Endodermal cell (in vitro differentiated cells): ENCODE measurements around the gene RORB. TPM values are rescaled to one million over a fixed set of nuclear protein-coding genes. Genes with fewer than 3 reads are reported as not detected.

Experiments
- DNase-seq: peaks from one replicate; pipeline ENCODE4 v3.0.0-alpha.2; 2017
- H3K27ac ChIP-seq: 2 replicates; pipeline ENCODE4 v1.5.1; 2013; ENCODE audit warnings: mild to moderate bottlenecking, low read depth, low read length, moderate library complexity
- H3K27me3 ChIP-seq: 2 replicates; pipeline ENCODE4 v1.6.1; 2013; ENCODE audit warnings: mild to moderate bottlenecking, low read length, moderate library complexity; ENCODE audit not compliant: insufficient read depth, control insufficient read depth, poor library complexity, severe bottlenecking
- H3K36me3 ChIP-seq: 2 replicates; pipeline ENCODE4 v1.7.0; 2013; ENCODE audit warnings: mild to moderate bottlenecking, low read length, moderate library complexity; ENCODE audit not compliant: control insufficient read depth, insufficient read depth
- H3K4me1 ChIP-seq: one replicate; pipeline ENCODE4 v1.7.0; 2013; ENCODE audit warnings: low read length; ENCODE audit not compliant: control insufficient read depth, insufficient read depth
- H3K4me3 ChIP-seq: 2 replicates; pipeline ENCODE4 v1.5.1; 2013; ENCODE audit warnings: mild to moderate bottlenecking, low read length, moderate library complexity
- H3K9ac ChIP-seq: 2 replicates; pipeline ENCODE4 v1.6.1; 2013; ENCODE audit warnings: mild to moderate bottlenecking, low read length, moderate library complexity; ENCODE audit not compliant: poor library complexity, severe bottlenecking; ENCODE audit errors: extremely low read depth
- H3K9me3 ChIP-seq: 2 replicates; pipeline ENCODE4 v1.6.1; 2013; ENCODE audit warnings: mild to moderate bottlenecking, low read length, moderate library complexity; ENCODE audit not compliant: control insufficient read depth
- H3K27ac Mint-ChIP-seq: 2 replicates; pipeline ENCODE4 v1.8.0; 2020; ENCODE audit warnings: mixed read lengths
- H3K27me3 Mint-ChIP-seq: 2 replicates; pipeline ENCODE4 v1.8.0; 2021; ENCODE audit warnings: mild to moderate bottlenecking, mixed read lengths; ENCODE audit not compliant: insufficient read depth
- H3K36me3 Mint-ChIP-seq: 2 replicates; pipeline ENCODE4 v1.8.0; 2020; ENCODE audit warnings: low read depth, mixed read lengths
- H3K4me1 Mint-ChIP-seq: 2 replicates; pipeline ENCODE4 v1.8.0; 2020; ENCODE audit warnings: mixed read lengths
- H3K4me3 Mint-ChIP-seq: 2 replicates; pipeline ENCODE4 v1.8.0; 2020; ENCODE audit warnings: mild to moderate bottlenecking, moderate library complexity, mixed read lengths
- H3K9me3 Mint-ChIP-seq: 2 replicates; pipeline ENCODE4 v1.8.0; 2020; ENCODE audit warnings: mild to moderate bottlenecking, mixed read lengths
- WGBS, 2 experiments: methylation state at CpG; one replicate each; pipeline versions ENCODE4 v1.1.5 to v1.1.7; 2013; ENCODE audit warnings: missing lambda C conversion rate in 2 of 2, mixed read lengths in 1 of 2; ENCODE audit not compliant: insufficient coverage in 1 of 2, insufficient read length in 1 of 2; 5-methylcytosine and 5-hydroxymethylcytosine counted together
- total RNA-seq, 2 donors: library from RNA; stranded (reverse); fragmentation: NEBNext Ultra II Directional in 1 of 2; extraction: Animal tissue kit (Norgen Biotek cat#: 25700) in 1 of 2; gene quantifications; 2 replicates in 1 of 2; 3 replicates in 1 of 2; pipeline ENCODE4 v1.2.1, GENCODE V29; 2021
- TF ChIP-seq, protein P1 (sequence below): fragments of 200-600 bp; sonication (generic); conservative IDR thresholded peaks from 2 replicates; pipeline ENCODE4 v1.5.0; 2021; ENCODE audit warnings: antibody characterized with exemption, mild to moderate bottlenecking

The RORB gene
- total RNA-seq, 2 donors from 2014 or later = 0.18 to 0.88 TPM

DNA sequence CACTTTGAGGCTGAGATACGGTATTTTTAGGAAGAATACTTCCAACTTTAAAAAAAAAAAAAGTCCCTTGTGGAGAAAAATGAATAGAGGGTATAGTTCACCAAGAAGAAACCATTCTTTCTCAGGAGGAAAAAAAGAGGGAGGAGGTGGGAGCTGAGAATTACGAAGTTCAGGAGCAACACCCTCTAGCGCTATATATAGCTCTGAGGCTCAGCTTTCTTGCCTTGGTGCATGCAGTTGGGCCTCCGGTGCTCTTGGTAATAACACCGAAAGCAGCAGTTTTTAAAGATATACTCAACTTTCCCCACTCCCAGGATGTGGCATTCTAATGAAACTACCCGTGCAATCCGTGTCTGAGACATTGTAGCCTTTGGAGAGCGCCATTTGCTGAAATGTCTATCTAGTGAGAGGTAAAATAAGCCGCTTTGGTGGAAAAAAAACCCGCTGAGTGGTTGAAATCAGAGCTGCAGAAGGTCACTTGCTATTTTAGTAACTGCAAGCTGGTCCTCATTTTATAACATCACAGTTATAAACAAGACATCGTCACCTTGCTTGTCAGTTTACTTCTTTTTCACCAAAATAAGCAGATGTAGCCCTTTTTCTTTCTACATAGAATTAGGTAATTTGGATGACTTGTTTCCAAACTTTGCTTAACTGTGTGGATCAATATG lies 156.4 kb downstream of the RORB start:
- Mint-ChIP-seq H3K4me3 (no peak overlapping the region), H3K36me3 (no peaks in the 10 kb centered on the region), H3K9me3 (no peaks in the 10 kb centered on the region), H3K27me3 (no peaks in the 10 kb centered on the region), H3K27ac (no peak overlapping the region), H3K4me1 (peaks cover 2% of the 10 kb centered on the region)
- no peak for DNase-seq
- Histone ChIP-seq H3K9me3 (no peaks in the 10 kb centered on the region), H3K9ac (no peak overlapping the region), H3K27ac (no peak overlapping the region), H3K36me3 (no peaks in the 10 kb centered on the region), H3K4me1 (no peaks in the 10 kb centered on the region), H3K4me3 (no peak overlapping the region), H3K27me3 (no peaks in the 10 kb centered on the region)
- WGBS, 2 experiments = 78 to 89% methylated on average over 9 to 11 of the region's 11 CpGs
- TF ChIP-seq, protein P1, sequence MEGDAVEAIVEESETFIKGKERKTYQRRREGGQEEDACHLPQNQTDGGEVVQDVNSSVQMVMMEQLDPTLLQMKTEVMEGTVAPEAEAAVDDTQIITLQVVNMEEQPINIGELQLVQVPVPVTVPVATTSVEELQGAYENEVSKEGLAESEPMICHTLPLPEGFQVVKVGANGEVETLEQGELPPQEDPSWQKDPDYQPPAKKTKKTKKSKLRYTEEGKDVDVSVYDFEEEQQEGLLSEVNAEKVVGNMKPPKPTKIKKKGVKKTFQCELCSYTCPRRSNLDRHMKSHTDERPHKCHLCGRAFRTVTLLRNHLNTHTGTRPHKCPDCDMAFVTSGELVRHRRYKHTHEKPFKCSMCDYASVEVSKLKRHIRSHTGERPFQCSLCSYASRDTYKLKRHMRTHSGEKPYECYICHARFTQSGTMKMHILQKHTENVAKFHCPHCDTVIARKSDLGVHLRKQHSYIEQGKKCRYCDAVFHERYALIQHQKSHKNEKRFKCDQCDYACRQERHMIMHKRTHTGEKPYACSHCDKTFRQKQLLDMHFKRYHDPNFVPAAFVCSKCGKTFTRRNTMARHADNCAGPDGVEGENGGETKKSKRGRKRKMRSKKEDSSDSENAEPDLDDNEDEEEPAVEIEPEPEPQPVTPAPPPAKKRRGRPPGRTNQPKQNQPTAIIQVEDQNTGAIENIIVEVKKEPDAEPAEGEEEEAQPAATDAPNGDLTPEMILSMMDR = no peak

- H3K9me3 Mint-ChIP-seq = no peaks in the 10 kb centered on the region
- TF ChIP-seq, protein P1 = no peak
Observed at GRCh38 chr9:74662674-74663073, 165.5 kb downstream of the RORB start.

DNA sequence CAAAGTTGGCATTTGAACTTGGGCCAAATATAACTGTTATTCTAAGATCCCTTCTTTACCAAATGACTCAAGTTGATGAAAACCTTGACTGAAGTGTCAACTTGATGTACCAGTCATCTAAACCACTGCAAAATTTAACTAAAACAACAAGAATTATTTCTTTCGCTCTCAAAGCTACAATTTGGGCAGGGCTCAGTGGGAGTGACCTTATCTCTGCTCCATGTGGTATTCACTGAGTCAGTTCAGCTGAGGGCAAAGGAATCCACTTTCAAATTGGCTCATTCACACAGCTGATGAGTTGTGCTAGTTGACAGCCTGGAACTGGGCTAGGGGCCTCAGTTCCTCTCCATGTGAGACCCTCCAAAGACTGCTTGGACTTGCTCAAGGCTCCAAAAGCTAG lies 166.3 kb downstream of the RORB start:
- no peak for DNase-seq
- no peak overlapping the region for H3K9ac ChIP-seq
- H3K4me1 ChIP-seq = no peaks in the 10 kb centered on the region
- Mint-ChIP-seq H3K4me3 (no peak overlapping the region), H3K9me3 (no peaks in the 10 kb centered on the region), H3K36me3 (no peaks in the 10 kb centered on the region), H3K4me1 (no peaks in the 10 kb centered on the region), H3K27ac (no peak overlapping the region), H3K27me3 (no peaks in the 10 kb centered on the region)
- 98 to 100% methylated on average over 1 of the region's 1 CpG for WGBS, 2 experiments
- no peak overlapping the region for H3K4me3 ChIP-seq
- no peaks in the 10 kb centered on the region for H3K27me3 ChIP-seq
- no peaks in the 10 kb centered on the region for H3K36me3 ChIP-seq
- TF ChIP-seq, protein P1 = no peak
- H3K27ac ChIP-seq = no peak overlapping the region
- no peaks in the 10 kb centered on the region for H3K9me3 ChIP-seq

More at GRCh38 chr9:74662674-74663073, 165.5 kb downstream of the RORB start:
- no peaks in the 10 kb centered on the region for H3K4me1 Mint-ChIP-seq
- Histone ChIP-seq H3K4me1 (no peaks in the 10 kb centered on the region), H3K27me3 (no peaks in the 10 kb centered on the region), H3K4me3 (no peak overlapping the region), H3K27ac (no peak overlapping the region), H3K36me3 (no peaks in the 10 kb centered on the region), H3K9me3 (no peaks in the 10 kb centered on the region), H3K9ac (no peak overlapping the region)
- no peaks in the 10 kb centered on the region for H3K36me3 Mint-ChIP-seq
- no peak overlapping the region for H3K27ac Mint-ChIP-seq
- no peaks in the 10 kb centered on the region for H3K27me3 Mint-ChIP-seq
- no peak for DNase-seq
- no peak overlapping the region for H3K4me3 Mint-ChIP-seq
- 80 to 92% methylated on average over 6 to 8 of the region's 8 CpGs for WGBS, 2 experiments
